ENCODE measurements around the gene CDC42EP4.
A peak's percentile ranks its signal among the peaks of the same experiment; 100 is the strongest.

The CDC42EP4 gene

DNA sequence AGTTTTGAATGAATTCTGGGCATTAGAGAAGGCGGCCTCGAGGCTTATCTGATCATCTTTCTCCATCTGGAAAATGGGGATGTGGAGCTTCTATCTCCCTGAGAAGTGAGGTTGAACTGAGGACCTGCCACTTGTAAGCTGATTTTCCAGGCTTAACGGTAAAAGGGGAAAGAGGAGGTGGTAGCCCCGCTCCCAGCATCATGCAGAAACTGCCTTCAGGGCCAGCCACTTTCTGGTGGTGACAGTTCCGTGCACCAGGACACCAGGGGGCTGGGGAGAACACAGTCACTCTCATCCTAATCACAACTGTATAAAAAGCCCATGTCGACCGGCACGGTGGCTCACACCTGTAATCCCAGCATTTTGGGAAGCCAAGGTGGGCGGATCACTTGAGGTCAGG, 29.2 kb downstream of the CDC42EP4 start:
- in situ Hi-C loops (cut with MboI; ENCODE audit: low pct_unique_long_range_greater_than_20kb, low sequenced_read_pairs, unreplicated experiment) = no loop called here
- TF ChIP-seq, protein P1, sequence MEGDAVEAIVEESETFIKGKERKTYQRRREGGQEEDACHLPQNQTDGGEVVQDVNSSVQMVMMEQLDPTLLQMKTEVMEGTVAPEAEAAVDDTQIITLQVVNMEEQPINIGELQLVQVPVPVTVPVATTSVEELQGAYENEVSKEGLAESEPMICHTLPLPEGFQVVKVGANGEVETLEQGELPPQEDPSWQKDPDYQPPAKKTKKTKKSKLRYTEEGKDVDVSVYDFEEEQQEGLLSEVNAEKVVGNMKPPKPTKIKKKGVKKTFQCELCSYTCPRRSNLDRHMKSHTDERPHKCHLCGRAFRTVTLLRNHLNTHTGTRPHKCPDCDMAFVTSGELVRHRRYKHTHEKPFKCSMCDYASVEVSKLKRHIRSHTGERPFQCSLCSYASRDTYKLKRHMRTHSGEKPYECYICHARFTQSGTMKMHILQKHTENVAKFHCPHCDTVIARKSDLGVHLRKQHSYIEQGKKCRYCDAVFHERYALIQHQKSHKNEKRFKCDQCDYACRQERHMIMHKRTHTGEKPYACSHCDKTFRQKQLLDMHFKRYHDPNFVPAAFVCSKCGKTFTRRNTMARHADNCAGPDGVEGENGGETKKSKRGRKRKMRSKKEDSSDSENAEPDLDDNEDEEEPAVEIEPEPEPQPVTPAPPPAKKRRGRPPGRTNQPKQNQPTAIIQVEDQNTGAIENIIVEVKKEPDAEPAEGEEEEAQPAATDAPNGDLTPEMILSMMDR (IDR thresholded peaks at IDR 0.05; ENCODE audit: extremely low read depth, insufficient read depth, missing control alignments) = no peak
- DNase-seq (ENCODE audit: low spot score) = no peak

DNA sequence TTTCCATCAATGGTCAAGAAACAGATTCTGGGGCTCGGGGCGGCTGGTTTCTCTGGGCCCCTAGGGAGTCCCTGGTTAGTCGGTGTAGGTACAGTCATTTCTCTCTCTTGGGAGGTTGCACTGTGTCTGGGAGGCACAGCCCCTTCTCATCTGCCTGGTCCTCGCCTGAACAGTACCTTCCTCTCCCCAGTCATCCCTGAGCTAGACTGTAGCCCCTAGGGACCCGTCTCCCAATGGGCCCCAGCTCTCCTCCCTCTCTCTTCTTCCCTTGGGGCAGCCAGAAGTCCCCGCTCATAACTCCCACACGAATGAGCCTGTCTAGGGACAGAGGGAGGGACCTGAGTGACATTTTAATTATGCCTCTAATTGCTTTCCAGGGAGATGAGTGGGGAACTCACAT, 29.9 kb downstream of the CDC42EP4 start:
- in situ Hi-C loops (cut with MboI; ENCODE audit: low pct_unique_long_range_greater_than_20kb, low sequenced_read_pairs, unreplicated experiment) = no loop called here
- DNase-seq (ENCODE audit: low spot score) = peak; percentile 82
- TF ChIP-seq, protein P1 (IDR thresholded peaks at IDR 0.05; ENCODE audit: extremely low read depth, insufficient read depth, missing control alignments) = no peak

DNA sequence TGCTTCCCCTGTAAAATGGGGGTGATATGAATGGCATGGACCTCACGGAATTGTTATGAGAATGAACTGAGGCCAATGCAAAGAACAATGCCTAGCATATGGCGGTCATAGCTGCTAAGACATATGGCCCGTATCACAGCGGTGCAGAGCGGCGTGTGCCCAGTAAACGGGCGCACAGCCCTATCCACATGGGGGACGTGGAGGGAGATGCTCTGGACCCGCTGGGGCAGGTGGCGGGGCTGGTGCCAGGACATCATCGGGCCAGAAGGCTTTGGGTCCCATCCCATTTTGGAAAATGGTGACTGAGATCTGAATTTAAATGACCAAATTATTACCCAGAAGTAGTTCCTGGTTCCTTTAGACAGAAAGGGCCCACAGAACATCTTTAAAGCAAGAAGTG, 31.6 kb downstream of the CDC42EP4 start:
- no peak for DNase-seq (ENCODE audit: low spot score)
- in situ Hi-C loops (cut with MboI; ENCODE audit: low pct_unique_long_range_greater_than_20kb, low sequenced_read_pairs, unreplicated experiment) = no loop called here
- TF ChIP-seq, protein P1 (IDR thresholded peaks at IDR 0.05; ENCODE audit: extremely low read depth, insufficient read depth, missing control alignments) = no peak

DNA sequence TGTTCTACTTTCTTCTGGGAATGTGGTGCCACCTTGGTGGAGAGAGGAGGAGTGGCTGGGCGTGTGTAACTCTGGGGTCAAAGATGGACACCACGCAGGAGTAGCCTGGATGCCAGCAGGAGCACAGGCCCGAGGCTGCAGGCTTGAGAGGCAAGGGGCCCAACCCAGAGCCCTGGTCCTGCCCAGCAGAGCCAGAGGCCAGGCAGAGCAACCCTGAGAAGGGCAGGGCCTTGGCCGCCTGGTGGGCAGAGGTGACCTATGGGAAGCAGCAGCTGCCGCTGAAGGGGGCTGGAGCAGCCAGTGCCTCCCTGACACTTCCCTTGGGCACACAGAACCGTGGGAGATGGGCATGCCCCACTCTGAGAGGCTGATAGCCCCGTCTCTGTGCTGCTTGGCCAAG, 32.1 kb downstream of the CDC42EP4 start:
- TF ChIP-seq, protein P1 (IDR thresholded peaks at IDR 0.05; ENCODE audit: extremely low read depth, insufficient read depth, missing control alignments) = no peak
- no peak for DNase-seq (ENCODE audit: low spot score)
- in situ Hi-C loops (cut with MboI; ENCODE audit: low pct_unique_long_range_greater_than_20kb, low sequenced_read_pairs, unreplicated experiment) = no loop called here

DNA sequence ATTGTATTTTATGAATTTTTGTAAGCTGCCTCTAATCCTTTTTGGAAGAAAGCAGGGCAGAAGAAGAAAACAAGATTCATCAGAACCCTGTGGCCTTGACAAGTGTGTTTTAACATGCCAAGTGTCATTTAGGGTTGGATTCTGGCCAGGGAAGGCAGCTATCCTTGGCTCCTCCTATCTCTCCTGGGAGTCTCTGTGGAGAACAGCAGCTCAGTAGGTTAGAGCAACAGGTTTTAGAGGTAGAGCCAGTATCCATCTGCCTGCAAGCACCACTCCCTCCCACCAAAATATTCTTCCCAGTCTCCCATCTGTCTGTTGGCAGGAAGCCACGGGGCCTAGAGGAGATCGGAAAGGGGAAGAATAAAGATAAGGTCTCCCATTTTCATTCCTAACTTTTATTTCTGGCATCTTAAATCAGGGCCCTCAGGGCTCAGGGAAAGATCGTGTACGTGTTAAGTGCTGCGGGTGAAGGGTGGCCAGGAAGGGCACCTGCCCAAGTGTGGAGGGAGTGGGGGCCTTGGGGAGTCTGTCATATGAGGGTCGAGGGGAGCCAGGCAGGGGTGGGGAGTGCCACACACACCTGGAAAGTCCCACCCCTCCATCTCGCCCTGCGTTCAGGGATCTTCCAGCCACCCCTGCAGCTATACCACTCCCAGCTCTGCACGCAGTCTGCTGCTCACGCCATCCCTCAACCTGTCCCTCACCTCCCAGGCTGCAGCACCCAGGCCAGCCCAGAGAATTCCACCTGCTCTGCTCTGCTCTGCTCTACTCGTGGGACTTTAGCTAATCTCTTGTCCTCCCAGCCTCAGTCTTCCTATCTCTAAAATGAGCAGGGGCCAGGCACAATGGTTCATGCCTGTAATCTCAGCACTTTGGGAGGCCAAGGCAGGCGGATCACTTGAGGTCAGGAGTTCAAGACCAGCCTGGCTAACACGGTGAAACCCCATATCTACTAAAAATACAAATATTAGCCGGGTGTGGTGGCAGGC, 33.0 kb downstream of the CDC42EP4 start:
- DNase-seq (ENCODE audit: low spot score) = no peak
- in situ Hi-C loops (cut with MboI; ENCODE audit: low pct_unique_long_range_greater_than_20kb, low sequenced_read_pairs, unreplicated experiment) = no loop called here
- TF ChIP-seq, protein P1 (IDR thresholded peaks at IDR 0.05; ENCODE audit: extremely low read depth, insufficient read depth, missing control alignments) = no peak

DNA sequence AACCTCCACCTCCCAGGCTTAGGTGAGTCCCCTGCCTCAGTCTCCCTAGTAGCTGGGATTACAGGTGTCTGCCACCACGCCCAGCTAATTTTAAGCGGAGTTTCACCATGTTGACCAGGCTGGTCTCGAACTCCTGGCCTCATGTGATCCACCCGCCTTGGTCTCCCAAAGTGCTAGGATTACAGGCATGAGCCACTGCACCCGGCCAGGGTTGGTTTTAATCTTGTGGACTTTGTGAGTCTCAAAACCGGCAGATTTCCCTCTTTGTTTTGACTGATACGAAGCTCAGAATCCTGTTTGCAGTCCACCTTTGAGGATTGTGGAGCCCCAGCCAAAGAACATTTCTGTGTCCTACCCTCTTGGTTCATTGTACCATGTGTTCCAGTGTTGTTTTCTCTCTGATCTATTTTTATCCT, 33.7 kb downstream of the CDC42EP4 start:
- no peak for DNase-seq (ENCODE audit: low spot score)
- TF ChIP-seq, protein P1 (IDR thresholded peaks at IDR 0.05; ENCODE audit: extremely low read depth, insufficient read depth, missing control alignments) = no peak
- in situ Hi-C loops (cut with MboI; ENCODE audit: low pct_unique_long_range_greater_than_20kb, low sequenced_read_pairs, unreplicated experiment) = no loop called here
